COR-L47 (cell line): ENCODE results near the gene PPP2R2B.

Experiments used
- DNase-seq: peaks from one replicate; lab custom pipeline; 2025; lab: John Stamatoyannopoulos, UW

Gene PPP2R2B

DNA sequence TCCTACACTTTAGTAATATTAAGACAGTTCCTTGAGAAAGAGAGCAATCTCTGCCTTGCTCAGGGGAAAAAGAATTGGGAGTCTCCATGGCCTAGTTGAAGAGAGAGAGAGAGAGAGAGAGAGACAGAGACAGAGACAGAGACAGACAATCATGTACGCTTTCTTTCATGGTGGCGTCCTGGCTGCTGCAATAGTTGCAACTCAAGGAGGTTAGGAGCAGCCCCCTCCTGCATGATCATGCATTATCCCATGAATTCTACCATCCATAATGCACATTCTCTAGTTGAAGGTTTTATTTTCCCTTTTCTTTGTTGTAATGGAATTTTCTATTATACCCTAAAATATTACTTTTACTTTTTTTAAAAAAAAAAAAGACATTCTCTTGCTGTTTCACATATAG is 50.7 kb downstream of the PPP2R2B start:
- DNase-seq, result no peak

DNA sequence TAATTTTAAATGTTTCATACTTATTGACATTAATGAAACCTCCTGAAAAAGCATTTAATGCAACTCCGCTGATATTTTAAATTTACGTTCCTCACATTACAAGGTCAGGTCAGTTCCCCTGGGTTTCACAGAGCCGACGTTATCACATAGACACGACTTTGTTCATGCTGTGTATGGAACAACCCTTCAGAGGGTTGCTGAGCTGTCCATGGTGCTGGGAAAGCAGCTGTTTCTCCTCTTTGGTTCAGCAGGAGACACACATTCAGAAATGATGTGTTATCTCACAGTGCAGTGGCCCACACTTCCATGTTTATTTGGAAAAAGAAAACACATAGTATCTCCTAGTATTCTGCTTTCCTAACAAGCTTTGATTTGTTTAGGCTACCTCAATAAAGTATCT is 53.5 kb downstream of the PPP2R2B start:
- DNase-seq, result no peak

DNA sequence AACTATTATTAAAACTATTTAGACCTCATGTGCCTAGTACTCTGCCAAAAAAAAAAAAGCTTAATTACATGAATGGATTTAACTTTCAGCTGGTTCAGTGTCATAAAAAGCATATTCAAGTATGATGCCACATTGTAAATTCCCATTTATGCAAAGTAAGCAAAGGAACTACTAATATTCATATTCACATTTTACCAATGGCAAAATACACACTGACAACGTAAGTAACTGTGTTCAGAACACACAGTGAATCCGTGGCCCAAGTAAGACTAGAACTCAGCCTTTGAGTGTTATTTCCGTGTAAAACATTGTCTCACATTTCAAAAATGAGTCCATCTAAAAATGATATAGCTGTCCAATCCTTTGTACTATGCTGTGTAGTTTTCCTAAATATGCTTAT is 56.8 kb downstream of the PPP2R2B start:
- no peak for DNase-seq

DNA sequence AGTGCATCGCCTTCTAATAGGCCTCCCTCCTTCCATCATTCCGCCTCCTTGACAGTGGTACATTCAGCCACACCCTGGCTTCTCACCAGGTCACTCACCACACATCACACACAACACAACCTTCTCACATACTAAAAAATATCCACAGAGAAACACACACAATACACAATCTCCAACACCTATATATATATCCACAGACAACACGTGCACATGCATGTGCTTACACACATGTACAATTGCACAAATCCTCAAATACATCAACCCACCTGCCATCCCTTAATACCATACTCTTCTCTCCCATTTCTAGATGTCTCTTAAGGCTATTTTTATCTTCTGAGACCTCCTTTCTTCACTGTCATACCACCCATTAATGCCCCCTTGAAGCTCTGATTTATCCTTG is 57.6 kb downstream of the PPP2R2B start:
- DNase-seq, result no peak

DNA sequence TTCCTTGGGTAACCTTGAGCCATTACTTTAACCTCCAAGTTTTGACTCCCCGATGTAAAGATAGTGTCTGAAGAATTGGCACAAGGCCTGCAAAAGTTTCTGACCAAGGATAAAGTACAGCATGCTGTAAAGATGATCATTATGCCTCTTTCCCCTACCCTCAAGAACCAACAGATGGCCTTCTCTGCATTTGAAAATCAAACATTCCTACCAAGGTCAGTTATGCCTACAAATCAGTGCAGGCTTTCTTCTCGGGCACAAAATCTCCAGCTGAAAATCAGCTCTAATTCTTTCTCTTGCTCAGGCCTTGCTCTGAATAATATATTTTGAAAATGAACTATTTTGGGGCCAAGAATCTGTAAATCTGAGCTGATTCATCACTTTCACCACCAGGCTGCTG is 59.7 kb downstream of the PPP2R2B start:
- DNase-seq, result no peak

DNA sequence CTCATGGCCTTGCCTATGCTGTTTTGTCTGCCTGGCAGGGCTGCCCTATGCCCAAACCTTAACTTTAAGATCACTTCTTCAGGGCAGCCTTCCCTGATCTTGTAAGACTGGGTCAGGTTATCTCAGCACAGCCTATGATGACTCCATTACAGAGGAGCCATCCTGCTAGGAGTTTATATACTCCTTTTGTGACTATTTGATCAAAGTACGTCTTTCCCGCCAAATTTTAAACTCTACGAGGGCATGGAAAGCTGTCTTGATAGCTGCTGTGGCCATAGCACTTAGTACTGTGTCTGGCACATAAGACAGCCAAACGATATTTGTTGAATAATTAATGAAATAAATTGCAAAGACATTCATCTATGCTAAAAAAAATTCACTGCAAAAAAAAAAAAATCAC is 60.6 kb downstream of the PPP2R2B start:
- DNase-seq, result no peak

DNA sequence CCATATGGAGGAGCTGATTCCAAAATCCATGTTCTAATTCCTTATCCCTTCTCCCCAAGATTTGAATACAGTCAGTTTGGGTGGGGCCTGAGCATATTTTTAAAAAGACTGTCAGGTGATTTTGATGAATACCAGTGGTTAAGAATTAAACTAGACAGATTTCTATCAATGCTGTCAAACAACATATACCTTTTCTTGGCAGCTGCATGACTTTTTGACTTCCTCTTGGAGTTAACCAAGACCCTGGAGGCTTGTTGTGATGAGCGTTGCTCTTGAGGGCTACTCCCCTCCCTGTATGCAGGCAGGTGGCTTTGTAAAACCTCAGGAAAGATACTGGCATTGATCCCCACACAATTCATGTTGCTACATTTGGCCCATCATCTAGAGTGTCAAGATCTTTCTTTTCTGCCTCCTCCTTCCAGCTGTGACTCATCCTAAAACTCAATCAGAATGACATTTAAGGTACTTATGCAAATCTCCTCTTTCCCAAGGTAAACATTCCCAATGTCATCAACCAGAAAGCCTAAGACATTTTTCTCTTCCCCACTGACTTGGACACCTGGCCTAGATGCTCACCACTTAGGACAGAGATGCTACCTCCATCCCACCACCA is 61.7 kb downstream of the PPP2R2B start:
- DNase-seq, result no peak

DNA sequence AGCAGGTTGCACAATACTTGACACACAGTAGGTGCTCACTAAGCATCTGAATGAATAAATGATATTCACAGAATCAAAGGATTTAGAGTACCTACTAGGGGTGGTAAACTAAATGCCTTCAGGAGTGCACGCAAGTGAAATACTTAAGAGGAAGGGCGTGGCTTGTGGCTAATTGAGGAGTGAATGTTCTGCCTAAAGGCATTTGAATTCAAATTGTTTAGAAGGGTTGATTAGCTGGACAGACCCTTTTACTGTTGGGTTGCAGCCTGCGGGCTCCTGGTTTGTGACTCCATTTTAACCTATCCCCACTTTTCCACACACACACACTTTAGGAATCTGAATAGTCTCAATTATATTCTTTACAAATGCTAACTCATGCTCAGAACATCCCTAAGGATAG is 63.1 kb downstream of the PPP2R2B start:
- DNase-seq, result no peak

DNA sequence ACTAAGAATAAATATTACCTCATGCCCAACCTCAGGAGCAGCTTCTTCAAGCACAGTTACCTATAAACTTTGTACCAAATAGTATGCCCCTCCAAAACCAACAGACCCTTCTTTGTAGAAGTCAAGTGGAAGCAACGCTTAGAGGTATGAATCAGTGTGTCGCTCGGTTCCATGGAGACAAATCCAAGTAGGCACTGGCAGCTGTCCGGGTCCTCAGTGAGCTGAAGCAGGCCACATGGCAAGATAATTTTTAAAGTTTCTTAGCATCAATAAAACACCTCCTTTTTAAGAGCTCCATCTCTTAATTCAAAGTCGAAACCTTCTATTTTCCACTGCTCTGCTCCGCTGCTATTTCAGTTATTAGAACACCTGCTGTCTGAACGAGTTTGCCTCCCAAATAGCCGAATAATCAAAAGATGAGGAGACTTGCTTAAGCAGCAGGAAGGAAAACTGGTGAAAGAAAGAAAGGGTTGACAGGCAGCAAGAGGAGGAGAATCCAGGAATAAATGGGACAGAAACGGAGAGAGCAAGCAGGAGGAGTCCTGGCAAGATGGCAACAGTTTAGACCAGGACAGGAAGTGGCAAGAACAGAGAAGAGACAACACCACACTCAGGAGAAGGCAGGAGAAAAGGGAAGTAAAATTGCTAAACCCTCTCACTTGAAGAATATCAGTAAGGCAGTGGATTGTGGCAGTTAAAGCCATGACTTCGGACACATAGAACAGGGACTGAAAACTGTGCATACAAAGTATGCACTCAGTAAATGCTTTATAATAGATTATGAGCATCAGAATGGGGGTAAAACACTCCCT is 65.0 kb downstream of the PPP2R2B start:
- DNase-seq, result no peak

DNA sequence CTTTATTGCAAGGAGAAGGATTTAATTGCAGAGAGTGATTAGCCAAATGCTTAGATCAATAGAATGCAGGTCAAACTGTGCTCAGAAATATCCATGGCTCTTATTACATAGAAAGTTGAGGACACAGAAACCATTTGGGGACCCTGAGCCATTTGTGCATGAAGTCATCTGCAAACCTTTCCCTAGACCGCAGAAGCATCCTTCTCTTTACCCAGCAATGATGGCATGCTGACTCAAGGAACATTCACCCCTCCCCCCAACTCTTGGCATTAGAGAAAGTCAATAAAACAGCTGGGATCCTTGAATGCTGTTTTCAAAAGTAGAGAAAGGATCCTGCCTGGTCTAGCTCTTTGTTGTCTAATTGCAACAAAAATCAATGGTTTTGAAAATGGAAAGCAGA is 73.5 kb downstream of the PPP2R2B start:
- peak; percentile 17 for DNase-seq

DNA sequence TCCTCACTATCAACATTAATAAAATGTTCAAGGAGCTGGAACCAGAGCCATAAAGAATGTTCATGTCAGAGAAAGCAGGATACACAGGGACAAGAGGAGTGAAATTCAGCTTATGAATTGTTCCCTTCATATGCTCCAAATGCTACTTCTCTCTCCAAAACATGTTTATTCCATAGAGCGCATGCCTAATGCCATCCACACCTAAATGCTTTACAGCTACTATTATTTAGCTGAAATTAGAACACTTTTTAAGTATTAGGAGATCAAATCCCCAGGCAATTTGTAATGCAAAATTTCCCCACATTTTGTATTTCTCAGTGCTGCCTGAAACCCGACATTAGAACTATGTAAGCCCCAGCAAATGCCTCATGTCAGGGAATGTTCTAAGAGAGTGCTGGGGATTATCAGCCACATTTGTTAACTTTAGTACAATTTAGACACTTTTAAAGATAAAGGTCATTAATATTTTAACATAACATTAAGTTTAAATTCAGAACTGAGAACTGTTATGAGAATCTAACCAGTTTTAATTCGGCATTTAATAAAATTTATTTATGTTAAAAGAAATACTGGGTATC is 75.5 kb downstream of the PPP2R2B start:
- DNase-seq, result no peak

DNA sequence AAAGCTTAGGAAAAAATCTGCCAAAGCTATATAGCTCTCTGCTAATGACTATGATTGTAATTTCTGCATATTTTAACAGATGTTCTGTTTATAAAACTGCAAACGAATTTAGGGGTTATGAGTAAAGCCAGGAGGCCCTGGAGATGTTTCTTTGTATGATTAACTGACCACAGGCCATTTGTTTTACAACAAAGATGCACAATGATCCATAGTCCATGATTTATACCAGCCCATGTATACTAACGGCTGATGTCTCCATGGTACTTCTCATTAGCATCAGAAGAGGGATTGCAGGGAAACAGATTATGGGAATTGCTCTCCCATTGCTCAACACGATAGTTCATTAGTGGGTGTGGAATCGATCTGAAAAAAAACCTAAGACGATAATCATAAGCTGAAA is 78.9 kb downstream of the PPP2R2B start:
- DNase-seq, result no peak

DNA sequence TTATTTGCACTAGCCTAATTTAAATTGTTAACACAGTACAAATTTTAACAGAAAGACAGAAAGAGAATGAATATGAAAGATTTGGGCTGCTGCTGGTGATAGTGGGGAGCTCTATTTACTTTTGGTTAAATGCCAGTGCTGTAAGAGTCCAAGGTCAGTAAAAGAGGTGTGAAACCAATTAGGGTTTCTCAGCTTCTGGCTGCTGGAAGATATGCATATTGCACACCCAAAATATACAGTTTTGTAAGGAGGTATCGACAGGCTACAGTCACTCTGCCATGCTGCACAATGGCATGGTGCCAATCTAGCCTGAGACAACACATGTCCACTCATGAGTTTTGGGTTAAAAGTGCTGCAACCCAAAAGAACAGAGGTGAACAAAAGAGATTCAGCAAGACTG is 79.3 kb downstream of the PPP2R2B start:
- no peak for DNase-seq

DNA sequence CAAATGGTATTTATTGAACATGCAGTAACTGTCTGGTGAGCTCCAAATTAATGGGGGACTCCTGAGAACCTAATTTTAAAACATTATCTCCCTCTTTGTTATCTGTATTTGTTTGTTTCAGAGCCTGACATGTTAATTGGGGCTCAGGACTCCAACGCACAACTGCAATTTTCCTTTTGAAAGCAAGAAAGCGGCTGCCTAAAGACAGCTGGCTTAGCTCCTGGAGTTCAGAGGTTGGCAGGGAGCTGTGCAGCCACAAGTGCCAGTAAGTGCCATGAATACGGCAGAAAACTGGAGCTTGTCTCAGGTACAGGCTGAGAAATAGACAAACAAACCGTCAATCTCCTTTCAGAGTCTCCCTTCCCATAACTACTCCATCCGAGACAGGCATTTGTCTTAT is 80.9 kb downstream of the PPP2R2B start:
- peak; percentile 40 for DNase-seq

DNA sequence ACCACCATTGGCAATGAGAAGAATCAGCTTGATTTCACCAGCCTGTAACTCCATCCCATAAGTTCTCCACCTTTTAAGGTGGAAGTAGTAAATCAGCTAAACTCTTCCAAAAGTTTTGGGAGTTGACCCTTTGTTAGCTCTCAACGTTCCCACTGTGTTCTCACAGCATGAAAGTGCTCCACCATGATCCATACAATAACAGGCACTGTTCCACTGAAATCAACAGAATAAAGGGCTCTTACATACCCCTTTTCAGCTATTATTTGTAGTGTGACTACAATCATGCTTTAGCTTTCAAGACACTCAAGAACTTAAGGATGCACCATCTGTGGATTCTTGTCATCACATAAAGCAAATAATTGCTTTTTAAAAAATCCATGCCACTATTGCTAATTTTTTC is 81.6 kb downstream of the PPP2R2B start:
- no peak for DNase-seq

DNA sequence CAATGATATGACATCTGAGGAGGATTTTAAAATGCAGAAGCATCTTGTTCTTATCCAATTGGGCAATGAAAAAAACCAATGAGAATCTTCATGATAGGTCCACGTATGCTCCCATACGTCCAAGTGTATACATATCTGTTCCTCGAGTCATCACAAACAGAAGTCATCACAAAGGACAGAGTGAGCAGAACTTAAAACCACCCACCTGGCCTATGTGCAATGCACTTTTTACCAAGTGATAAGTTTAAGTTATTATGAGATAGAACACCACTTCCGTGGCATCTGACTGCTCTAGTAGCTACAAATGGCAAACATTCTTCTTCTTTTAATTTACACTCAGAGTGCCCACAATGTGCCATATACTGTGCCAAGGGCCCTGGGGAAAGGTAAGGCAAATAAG is 82.4 kb downstream of the PPP2R2B start:
- DNase-seq, result no peak

DNA sequence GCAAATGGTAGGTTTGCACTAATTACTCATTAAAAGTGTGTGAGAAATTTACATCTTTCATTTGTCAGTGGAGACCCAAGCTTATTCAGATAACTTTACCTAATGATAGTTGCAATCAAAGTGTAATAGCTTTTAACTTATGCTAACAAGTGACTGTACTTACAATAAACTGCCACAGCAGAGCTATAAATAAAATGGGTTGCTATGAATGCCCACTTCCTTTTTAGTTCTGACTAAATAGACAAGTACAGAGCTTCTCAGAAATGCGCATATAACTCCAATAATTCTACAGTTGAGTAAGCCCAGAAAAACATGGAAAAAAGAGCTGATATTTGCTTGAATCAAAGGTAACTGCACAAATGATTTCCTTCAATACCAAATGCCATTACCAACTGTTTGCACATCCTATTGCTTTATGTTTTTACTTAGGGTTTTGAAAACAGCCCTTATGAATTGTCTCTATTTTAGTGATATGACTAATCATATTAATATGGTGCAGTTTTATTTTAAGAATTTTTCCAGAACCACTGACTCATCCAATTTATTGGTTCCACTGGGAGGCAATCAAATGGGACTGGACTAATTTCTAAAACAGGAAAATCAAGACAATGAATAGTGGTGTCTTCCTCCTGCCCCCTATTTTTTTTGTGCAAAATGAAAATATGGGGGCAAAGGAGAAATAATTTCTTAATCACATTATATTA is 84.1 kb downstream of the PPP2R2B start:
- no peak for DNase-seq

DNA sequence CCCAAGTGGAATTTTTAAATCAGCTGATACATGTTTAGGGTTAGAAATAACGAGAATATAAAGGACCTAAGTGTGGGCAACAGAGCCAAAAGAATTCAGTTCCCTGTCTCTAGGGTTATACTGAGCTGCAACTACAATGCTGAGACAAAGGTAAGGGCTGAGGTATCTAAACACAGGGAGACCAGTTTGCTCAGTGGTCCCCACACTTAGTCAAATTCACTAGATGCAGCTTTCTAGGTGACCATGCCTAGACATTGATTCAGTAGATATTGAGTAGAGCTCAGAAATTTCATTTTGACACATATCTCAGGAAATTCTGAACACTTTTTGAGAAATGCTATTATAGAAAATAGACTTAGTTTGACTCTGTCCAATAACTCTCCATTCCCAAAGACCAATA is 84.8 kb downstream of the PPP2R2B start:
- no peak for DNase-seq

DNA sequence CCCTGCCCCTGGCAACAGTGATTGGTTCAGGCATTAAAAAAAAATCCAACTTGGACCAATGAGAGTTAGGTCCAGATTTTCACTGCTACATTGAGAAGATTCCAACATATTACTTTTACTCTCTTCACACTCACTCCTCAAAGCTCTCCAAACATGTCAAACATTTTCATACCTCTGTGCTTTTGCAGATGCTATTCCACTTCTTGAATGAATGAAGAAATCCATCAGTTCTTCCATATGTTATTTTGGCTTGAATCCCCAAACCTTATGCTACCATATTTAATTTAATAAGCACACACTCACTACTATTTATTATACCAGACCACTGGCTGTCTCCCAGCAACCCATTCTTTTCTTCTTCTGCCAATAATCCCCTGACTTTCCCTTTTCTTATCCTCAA is 87.1 kb downstream of the PPP2R2B start:
- no peak for DNase-seq

DNA sequence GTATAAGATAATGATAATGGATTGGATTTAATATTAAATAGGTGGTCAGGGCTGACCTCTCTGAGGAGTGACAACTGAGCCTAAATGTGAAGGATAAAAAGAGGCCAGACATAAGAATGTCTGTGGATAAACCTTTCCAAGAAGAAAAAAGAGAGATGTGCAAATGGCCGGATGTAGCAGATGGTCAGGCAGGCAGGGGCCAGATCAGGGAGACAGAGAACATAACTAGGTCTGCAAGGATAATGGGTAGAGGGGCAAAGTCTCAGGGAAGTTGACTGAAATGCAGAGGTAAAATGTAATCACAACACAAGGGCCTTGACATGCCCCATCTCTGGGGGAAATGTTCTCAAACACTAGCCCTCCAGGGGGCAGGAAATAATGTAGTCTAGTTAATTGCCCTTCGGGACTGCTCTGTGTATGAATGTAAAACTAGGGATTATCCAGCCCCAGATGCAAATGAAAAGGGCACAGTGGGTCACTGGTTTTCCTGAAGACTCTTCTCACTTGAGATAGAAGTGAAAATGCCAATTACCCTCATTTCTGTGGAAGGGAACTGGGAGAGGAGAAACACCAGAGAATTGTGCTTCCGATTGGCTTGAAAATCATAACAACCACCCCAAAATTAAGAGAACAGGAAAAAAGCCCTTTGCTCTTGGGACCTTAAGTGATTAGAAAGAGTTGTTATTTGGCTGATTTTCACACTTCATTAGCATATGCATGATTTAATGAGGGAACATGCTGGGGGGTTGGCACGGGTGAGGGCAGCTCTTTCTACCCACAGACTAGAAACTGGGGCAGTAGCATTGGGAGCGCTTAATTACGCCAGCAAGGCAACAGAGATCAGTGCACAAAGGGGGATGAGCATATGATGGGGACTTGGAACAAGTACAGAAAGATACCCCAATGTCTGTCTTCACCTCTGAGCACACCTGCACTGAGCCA is 88.6 kb downstream of the PPP2R2B start:
- peak; percentile 20 for DNase-seq

DNA sequence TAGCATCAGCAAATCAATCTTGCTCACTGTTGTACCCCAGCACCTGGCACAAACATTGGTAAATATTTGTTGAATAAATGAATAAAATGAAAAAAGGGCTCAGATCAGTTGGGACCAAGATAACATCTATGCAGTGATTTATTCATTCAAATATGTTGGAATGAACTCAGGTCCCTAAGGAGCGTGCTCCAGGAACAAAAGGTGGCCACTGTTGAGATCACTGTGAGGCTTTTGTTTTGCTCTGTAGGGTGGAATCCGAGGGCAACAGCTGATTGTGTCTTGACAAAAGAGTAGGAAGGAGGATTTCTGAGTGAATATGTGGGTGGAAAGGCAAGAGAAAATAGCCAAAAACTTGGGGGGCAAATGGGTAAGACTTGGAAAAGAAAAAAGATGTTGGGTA is 89.7 kb downstream of the PPP2R2B start:
- no peak for DNase-seq

DNA sequence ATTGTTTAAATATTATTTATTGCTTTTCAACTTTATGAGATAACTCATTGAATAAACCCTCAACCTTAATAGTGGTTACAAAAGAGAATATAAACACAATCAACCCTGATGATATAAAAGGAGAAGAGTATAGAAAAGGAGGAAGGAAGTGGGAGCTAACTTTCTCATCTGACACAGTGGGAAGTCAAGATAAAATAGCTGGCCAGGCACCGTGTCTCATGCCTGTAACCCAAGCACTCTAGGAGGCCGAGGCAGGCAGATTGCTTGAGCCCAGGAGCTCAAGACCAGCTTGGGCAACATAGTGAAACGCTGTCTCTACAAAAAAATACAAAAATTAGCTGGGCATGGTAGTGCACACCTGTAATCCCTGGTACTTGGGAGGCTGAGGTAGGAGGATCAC is 93.5 kb downstream of the PPP2R2B start:
- no peak for DNase-seq
